NCI-H187 treated with DMSO at 0.1 percent for 48 hours (cell line): Measurements from ENCODE around the gene ARHGAP1.
"Not testable (repeated sequence)": the region's sequence is repeated elsewhere in the genome, so short reads cannot be mapped to it uniquely, and the experiment has no call there.

Experiments used
- DNase-seq: peaks from one replicate; lab custom pipeline; 2025; lab: John Stamatoyannopoulos, UW

Gene ARHGAP1

DNA sequence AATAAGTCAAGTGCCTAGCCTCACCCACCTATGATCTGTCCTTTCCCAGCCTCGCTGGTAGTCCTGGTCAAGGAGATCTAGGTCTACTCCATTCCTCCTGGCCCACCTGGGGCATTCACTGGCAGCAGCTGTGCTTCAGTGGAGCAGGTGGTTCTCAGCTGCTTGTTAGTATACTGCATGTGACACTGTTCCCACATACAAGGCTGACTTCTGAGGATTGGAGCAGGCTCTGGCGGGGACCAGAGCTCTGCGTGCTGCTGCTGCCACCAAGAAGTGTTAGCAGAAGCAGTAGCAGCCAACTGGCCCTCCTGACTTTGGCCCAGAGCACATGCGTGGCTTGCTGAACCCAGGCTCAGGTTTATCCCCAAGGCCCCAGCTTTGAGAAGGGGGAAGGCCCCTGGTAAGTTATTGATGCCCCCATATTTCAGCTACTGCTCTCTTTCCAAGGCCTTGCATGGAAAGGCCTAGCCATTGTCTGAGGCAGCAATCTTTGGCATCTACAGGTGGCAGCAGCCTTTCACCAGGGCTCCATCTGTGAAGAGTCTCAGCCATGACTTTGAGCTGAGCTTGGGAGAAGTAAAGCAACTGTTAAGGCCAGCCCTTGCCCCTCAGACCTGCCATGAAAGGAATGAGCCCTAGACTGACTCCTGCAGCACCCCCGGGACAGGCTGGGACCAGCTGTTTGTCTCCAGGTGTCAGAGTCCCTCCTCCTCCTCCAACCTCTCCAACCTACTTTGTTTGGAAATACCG is 26.5 kb downstream of the ARHGAP1 start:
- DNase-seq, result no peak

DNA sequence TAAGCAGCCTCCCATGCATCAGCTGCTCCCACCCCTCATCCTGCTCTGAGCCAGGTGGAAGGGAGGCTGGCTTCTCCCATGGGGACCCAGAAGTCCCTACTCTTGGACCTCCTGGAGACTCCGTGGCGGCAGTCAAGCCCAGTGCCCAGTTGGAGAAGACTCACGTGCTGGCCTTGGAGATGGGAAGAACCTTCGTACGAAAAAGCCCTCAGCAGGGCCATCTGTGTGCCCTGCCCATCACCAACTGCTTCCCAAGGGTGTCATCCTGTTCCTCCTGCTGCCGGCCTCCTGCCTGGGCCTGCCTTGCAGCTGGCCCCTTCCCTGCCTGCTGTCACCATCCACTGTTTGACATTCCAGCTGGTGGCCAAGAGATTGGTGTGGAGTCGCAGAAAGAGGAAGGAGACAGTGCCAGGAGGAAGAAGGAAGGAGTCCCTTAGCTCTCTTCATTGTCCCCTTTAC is 28.0 kb downstream of the ARHGAP1 start:
- no peak for DNase-seq

DNA sequence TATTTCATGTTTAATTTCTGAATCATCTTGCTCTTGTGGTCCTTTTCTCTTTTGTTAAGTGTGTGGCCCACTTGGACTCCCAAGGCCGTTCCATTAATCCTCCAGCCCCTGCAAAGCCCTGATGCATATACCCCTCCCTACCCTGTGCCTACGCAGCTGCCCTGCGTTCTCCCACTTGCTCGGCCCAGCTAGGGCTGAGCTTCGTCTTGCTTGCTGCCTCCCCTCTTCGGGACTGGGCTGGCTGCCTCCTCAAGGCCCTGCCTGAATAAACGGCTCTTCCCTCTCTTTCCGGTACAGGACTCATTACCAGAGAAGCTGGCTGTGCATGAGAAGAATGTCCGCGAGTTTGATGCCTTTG is 28.5 kb downstream of the ARHGAP1 start:
- no peak for DNase-seq

DNA sequence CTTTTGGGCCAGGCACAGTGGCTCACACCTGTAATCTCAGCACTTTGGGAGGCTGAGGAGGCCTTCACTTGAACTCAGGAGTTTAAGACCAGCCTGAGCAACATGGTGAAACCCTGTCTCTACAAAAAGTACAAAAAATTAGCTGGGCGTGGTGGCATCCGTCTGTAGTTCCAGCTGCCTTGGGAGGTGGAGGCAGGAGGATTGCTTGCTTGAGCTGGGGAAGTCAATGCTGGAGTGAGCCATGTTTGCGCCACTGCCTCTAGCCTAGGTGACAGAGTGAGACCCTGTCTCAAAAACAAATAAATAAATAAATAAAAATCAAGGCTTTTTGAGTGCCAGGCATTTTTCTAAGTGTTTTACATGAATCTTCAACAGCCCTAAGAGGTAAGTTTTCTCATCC is 29.9 kb downstream of the ARHGAP1 start:
- not testable (repeated sequence) for DNase-seq

DNA sequence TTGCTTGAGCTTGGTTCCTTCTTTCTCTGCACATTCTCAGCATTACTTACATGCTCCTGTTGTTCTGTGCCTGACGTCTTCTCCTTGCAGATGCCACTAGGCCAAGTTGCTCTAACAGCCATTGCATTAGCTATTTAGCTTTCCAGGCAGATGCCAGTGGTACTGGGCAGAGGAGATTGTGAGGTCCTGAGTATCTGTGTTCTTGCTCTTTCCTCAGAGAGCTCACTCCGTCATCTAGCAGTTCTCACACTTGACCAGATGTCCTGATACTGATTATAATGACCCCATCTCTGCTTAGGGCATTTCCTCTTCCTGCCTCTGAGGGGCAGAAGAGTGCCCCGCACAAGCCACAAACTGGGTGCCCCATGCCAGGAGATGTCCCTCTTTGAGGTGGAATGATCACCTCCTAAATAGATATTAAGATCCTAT is 30.7 kb downstream of the ARHGAP1 start:
- DNase-seq, result no peak

DNA sequence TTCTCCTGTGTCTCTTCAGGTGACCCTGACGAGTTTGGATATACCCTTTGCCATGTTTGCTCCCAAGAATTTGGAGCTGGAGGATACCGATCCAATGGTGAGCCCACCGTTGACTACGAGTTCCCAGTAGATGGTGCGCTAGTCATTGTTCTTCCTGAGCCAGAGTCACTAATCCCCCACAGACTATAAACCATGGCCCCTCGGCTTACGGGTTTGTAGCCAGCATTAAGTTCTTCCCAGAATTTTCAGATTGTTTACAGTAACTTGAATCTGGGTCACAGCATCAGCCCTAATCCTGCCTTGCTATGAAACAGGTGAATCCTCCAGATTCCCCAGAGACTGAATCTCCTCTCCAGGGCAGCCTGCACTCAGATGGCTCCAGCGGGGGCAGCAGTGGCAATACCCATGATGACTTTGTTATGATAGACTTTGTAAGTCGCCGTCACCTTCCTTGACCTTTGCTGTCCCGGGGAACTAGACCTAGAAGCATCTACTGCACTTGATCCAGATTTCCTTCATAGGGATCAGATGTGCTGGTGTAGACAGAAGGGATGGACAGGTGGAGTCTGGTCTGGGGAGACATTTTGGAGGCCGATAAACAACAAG is 31.8 kb downstream of the ARHGAP1 start:
- DNase-seq, result no peak

DNA sequence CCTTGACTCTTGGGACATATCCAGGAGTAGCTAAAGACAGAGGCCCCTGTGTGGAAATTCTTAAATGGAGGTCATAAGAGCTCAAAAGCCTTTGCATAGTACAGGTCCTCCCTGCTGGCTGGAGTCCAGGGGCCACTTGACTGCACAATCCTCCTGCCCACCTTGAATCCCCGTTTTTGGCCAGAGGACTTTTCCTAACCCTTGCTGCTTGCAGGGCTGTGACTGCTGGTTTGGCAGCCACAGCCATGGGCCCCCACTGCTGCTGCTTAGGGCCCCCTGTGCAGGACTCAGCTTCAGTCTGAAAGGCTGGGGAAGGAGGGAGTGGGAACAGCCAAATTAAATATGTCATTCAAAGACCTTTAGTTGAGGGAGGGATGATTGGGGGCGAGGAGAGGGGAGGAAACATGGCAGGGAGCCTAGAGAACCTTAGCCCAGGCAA is 33.4 kb downstream of the ARHGAP1 start:
- no peak for DNase-seq

DNA sequence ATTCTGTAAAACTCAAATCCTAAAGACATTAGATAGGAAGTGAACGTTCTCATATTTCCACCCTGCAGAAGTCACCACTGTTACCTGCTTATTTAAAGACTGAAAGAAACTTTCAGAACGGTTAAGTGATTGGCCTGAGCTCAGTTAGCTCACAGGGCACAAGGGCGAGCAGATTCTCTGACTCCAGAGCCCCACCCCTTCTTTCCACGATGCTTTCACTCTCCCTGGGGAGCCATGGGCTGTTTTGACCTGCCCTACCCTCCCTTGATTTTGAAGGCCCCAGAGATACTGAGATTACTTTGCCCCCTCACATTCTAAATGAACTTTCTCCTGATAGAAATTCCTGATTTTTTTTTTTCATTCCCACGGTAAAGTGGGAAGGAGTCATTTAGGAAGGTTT is 33.9 kb downstream of the ARHGAP1 start:
- no peak for DNase-seq

DNA sequence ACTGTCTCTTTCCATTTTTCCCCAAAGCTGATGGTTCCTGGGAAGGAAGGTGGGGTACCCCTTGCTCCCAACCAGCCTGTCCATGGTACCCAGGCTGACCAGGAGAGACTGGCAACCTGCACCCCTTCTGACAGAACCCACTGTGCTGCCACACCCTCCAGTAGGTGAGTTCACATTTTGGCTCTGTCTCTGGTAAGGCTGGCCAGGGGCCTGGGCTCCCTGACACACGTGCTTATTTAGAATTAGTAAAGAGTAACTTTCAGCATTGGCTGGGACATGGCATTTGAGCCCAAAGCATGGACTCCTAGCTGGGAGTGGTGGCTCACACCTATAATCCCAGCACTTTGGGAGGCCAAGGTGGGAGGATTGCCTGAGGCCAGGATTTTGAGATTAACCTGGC is 35.1 kb downstream of the ARHGAP1 start:
- no peak for DNase-seq

DNA sequence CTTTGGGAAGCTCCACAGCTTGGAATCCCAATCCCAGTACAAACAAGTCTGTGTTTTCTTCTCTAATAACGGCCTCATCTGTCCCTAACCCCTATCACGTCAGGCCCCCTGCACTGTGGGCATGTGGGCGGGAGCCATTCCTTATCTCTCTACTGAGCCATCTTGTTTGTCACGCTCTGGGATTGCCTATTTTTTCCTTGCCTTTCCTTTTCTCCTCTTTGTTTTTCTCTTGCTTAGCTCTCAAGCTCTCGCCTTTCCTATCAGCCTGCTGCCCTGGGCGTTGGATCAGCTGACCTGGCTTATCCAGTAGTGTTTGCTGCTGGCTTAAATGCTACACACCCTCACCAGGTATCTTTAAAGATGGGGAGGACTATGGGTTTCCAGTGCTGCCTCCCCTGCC is 35.8 kb downstream of the ARHGAP1 start:
- DNase-seq, result no peak

DNA sequence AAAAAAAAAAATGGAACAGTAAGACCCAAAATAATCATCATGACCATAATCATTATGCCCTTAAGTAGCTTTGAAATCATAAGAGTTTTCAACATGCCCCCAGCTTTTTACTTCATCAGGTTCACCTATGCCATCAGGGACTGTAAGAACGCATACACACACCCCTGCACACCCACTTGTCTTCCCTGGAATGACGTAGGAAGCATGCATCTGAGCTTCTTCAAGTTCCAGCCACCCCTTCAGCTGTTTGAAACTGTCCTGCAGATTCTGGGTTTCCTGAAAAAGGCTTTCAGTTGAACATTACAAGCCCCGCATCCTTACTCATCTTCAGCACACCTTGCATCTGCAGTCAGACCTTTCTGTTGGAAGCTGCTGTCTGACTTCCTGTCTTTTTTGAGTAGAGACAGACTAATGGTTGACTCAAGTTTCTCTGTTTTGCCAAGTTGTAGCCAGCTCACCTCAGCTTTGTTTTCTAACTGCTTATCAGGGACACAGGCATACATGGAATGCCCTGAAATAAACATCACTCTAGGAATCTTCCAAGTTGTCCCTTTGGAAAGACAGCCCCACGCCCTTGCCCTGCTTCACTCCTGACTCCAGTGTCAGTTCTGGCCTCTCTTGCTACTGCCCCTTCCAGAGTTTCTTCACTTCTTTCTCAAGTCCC is 37.0 kb downstream of the ARHGAP1 start:
- DNase-seq, result no peak

DNA sequence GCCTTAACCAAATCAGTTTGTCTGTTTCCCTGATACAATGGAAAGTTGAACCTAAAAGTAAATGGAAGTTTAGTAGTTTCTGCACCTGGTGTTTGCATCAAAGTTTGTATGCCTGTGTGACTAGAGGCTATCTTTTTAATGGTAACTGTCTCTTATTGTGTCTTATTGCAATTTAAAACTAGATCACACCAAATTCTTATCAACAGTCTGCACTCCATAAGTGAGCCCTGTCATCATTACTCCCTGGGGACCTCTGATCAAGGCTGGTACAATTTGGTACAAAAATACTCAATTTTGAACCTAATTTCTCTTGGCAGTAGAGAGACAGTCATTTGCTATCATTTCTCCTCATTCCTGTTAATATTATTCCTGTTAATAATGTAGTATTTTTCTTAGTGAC is 38.1 kb downstream of the ARHGAP1 start:
- no peak for DNase-seq

DNA sequence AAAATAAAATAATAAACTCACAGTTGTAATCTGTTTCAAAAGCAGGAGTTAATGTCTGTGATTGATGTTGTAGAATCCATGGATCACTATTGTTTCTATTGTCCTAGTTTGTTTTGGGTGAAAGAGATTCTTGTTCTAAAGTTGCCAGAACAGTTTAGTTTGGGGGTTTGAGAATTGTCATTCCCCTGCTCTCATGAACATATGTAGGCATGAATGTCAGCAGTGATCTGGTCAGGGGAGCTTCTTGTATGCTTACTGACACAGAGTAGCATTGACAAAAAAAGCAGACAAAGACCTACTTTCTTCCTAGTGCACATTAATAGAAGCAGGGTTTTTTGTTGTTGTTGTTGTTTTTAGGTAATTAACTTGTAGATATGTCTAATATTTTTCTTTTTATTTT is 38.6 kb downstream of the ARHGAP1 start:
- DNase-seq, result no peak

DNA sequence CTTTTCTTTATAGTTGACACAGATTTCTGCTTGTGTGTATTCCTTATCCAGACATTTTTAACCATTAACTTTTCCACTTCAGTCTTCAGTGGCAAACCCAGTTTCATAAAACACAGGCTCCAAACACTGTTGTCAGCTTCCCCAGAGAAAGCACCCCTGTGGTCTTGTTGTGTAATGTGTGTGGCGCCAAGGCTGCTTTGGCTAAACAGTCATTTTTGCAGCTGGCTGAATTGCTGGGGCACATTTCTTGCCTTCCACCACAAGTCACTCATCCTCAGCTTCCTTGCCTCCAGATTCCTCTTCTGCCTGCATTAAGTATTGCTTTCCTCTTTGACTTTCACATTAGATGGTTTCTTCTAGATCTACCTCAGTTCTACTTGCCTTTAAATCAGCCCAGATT is 40.5 kb downstream of the ARHGAP1 start:
- no peak for DNase-seq

DNA sequence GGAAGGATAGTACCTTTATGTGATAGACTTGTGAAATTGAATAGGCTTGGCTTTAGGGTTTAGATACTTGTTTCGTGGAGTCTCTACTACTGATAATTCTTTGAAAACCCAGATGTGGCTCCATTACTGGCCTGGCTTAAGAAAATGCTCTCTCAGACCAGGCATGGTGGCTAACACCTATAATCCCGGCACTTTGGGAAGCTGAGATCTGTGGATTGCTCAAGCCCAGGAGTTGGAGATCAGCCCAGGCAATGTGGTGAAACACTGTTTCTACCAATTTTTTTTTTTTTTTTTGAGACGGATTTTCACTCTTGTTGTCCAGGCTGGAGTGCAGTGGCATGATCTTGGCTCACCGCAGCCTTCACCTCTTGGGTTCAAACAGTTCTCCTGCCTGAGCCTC is 42.2 kb downstream of the ARHGAP1 start:
- DNase-seq, result no peak

DNA sequence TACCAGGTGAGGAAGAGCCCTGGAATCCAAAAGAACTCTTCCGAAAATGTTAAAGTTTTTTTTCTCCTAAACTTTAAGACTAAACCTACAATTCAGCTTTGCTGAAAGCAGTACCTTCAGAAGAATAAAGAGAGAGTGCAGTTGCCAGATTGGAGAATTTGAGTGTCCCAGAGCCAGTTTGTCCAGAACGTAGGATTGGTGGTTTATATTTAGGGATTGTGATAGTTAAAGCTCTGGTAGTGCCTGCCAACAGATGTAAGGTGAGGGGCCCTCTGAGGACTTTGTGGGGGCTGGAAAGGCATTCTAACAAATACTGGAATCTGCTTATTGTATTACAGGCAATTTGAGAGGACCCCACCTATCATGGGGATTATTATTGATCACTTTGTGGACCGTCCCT is 43.2 kb downstream of the ARHGAP1 start:
- no peak for DNase-seq

DNA sequence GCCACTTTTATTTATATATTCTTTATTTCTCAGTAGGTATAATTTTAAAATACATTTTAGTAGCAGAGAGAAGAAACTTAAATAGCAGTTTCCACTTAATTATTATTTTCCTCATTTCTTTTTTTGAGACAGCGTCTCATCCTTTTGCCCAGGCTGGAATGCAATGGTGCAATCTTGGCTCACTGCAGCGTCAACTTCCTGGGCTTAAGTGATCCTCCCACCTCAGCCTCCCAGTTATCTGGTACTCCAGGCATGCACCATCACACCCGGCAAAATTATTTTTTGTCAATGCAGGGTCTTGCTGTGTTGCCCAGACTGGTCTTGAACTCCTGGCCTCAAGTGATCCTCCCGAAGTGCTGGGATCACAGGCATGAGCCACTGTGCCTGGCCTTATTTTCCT is 44.8 kb downstream of the ARHGAP1 start:
- DNase-seq, result no peak

DNA sequence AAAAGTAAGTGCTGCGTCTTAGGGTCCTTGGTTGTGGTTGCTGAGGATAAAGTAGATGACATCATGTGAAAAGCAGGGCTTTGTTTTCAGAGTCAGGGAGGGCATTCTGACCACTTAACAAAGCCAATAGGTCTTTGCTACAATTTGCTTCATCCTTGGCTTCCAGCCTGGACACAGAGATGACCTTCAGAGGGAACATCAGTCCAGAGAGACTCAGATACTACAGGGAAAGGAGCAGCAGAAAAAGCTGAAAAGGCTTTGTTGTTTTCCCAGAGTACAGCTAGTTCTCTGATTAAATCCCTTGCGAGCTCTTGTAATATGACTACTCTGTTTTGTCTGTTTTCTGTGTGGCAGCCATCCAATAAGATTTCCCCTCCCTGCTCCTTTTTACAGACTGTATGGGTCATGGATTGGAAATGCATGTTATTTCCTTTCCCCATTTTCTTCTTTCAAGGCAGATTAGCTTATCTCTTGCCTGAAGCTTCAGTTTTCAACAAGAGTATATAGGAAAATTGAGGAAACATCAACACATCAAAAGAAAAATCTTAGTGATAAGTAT is 51.2 kb downstream of the ARHGAP1 start:
- DNase-seq, result no peak

DNA sequence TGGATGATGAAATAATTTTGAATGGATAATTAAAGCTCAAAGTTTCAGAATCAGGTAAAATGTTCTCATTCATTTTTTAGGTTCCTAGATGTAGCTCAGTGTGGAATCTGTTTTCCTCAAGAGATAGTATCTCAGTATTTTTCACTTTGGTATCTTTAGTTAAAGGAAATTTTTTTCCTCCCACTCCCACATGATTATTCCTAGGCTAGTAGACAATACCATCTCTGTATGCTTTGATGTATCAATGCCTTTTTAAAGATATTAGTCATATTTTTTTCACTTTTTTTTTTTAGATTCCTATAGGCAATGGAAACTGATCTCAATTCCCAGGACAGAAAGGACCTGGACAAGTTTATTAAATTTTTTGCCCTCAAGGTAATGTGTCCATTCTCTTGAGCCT is 56.4 kb downstream of the ARHGAP1 start:
- DNase-seq, result no peak

DNA sequence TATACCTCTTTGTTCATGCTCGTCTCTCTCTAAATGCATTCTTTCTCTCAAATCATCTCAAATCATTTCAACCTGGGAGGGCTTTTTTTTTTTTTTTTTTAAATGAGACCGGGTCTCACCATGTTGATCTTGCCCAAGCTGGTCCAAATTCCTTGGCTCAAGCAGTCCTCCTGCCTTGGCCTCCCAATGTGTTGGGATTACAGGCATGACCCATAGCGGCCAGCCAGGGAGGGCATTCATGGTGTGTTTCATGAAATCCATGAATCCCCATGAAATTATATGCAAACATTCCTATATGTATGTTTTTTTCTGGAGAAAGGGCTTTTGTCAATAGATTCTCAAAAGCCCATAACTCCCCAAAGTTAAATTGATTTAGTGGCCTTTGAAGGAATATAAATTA is 56.9 kb downstream of the ARHGAP1 start:
- no peak for DNase-seq

DNA sequence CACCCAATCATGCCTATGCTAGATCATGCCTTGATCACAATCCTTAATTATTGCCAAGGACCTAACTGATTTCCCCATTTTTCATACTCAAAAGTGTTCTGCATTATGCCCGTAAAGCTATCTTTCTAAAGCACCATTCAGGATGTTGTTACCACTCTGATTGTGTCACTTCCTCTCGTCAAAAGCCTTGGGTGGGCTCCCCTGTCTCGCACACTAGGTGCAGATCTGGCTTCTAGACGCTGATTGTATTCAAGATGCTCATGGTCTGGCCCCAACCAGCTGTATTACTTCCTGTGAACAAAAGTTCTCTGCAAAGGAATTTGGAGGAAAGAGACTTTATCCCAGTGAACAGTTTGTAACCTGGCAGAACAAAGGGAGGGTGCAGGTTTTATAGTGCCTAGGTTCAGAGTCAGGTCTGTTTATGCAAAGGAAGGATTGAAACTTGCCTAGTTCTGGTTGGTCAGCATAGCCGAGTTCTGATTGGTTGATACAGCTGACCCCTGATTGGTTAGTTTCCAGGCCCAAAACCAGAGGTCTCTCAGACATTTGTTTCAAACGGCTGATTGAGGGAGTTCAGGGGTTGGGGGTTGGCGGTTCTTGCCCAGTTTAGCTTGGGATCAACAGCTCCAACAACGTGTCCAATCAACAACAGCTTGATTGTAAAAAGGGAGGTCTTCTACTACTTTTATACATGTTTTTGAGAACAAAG is 57.6 kb downstream of the ARHGAP1 start:
- no peak for DNase-seq

DNA sequence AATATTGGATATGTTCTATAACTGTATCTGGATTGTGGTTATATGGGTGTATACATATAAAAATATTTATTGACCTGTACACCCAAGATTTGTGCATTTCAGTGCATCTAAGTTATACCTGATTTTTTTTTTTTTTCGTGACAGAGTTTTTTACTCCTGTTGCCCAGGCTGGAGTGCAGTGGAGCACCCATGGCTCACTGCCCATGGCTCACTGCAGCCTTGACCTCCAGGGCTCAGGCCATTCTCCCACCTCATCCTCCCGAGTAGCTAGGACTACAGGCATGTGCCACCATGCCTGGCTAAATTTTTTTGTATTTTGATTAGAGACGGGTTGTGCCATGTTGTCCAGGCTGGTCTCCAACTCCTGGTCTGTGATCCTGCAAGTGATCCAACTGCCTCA is 58.8 kb downstream of the ARHGAP1 start:
- no peak for DNase-seq
